Breast epithelium (tissue), 4 donors: ENCODE data around the gene CDCA7L. TPM values are rescaled to one million over a fixed set of nuclear protein-coding genes. Genes with fewer than 3 reads are reported as not detected.
"Not testable (repeated sequence)": the region's sequence is repeated elsewhere in the genome, so short reads cannot be mapped to it uniquely, and the experiment has no call there.

Experiments used
- DNase-seq, 2 donors: peaks; one replicate each; pipeline ENCODE4 v3.0.0-alpha.2; 2019; ENCODE audit warnings: low spot score in 2 of 2
- H3K27ac ChIP-seq, 2 donors: fragments of 200-600 bp; sonication (generic) in 1 of 2; one replicate each; pipeline ENCODE4 v1.5.1; 2016 to 2019; ENCODE audit warnings: mild to moderate bottlenecking in 1 of 2
- H3K27me3 ChIP-seq, 2 donors: fragments of 200-600 bp; sonication (generic) in 1 of 2; one replicate each; pipeline versions ENCODE4 v1.5.1 to v1.6.0; 2017 to 2019; ENCODE audit warnings: control low read depth in 1 of 2, mild to moderate bottlenecking in 1 of 2
- H3K36me3 ChIP-seq: fragments of 200-600 bp; one replicate; pipeline ENCODE4 v1.5.1; 2019
- H3K4me1 ChIP-seq, 2 donors: fragments of 200-600 bp; sonication (generic); one replicate each; pipeline ENCODE4 v1.5.1; 2016 to 2019; ENCODE audit warnings: control low read depth in 1 of 2
- H3K4me3 ChIP-seq, 3 donors: fragments of 200-600 bp; sonication (generic); 1 replicate in 2 of 3; 2 replicates in 1 of 3; pipeline ENCODE4 v1.5.1; 2016 to 2019; ENCODE audit warnings: mild to moderate bottlenecking in 3 of 3, moderate library complexity in 2 of 3
- H3K9me3 ChIP-seq, 2 donors: fragments of 200-600 bp; sonication (generic) in 1 of 2; one replicate each; pipeline ENCODE4 v1.5.1; 2016 to 2019; ENCODE audit warnings: control low read depth in 1 of 2
- POLR2A ChIP-seq: fragments of 450-650 bp; IDR thresholded peaks from one replicate; pipeline ENCODE4 v1.6.1; 2016; ENCODE audit warnings: antibody characterized with exemption, mild to moderate bottlenecking, moderate library complexity
- POLR2AphosphoS5 ChIP-seq, 3 donors: sonication (generic); formaldehyde crosslinking; IDR thresholded peaks; one replicate each; pipeline ENCODE4 v1.6.1; 2017; ENCODE audit warnings: antibody characterized with exemption in 3 of 3
- intact Hi-C: fragments of 100-400 bp; cut with DNase I; formaldehyde crosslinking; loops from one replicate; pipeline ENCODE4 v1.15.1; 2023; ENCODE audit warnings: low total_unique reads
- total RNA-seq, 3 donors: library from RNA; depleted of rRNA; stranded (reverse); fragments of >200 nt; gene quantifications; one replicate each; pipeline ENCODE4 v1.1.0, GENCODE V29; 2016
- TF ChIP-seq, protein P1 (sequence below), 3 donors: fragments of 450-650 bp; IDR thresholded peaks; one replicate each; pipeline ENCODE4 v1.5.1; 2016 to 2017; ENCODE audit warnings: antibody characterized with exemption in 3 of 3, mild to moderate bottlenecking in 3 of 3, moderate library complexity in 3 of 3

Gene CDCA7L
- total RNA-seq, 3 donors from 2014 or later = 11.2 to 42.1 (median 20.3) TPM

DNA sequence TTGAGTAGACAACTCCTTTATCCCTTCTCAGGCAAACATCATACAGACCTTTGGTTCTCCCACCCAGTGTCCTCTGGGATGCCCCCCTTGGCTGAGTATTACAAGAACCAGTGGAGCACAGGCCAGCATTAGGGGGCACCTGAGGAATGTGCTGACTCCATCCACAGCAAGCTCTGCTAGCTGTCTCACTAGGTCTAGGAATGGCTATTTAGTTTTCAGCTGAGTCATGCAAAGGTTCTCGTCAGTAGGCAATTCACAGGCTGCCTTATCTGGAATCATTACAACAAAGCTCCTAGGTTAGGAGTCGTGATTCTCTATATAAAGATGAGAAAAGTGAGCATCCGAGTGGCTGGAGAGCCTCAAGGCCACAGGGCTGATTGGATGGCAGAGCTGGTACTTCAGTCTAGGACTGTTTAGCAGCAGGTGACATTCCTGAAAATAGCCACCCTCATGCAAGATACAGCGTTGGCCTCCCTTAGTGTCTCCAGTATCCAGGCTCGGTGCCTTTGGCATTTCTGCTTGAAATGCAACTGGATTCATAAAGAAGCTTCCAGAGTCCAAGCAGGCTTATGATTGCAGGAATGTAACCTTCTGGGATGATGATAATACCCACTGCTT, 75.8 kb downstream of the CDCA7L start:
- no peak overlapping the region for H3K27ac ChIP-seq
- H3K36me3 ChIP-seq = no peaks in the 10 kb centered on the region
- H3K4me3 ChIP-seq = no peak overlapping the region
- TF ChIP-seq, protein P1, sequence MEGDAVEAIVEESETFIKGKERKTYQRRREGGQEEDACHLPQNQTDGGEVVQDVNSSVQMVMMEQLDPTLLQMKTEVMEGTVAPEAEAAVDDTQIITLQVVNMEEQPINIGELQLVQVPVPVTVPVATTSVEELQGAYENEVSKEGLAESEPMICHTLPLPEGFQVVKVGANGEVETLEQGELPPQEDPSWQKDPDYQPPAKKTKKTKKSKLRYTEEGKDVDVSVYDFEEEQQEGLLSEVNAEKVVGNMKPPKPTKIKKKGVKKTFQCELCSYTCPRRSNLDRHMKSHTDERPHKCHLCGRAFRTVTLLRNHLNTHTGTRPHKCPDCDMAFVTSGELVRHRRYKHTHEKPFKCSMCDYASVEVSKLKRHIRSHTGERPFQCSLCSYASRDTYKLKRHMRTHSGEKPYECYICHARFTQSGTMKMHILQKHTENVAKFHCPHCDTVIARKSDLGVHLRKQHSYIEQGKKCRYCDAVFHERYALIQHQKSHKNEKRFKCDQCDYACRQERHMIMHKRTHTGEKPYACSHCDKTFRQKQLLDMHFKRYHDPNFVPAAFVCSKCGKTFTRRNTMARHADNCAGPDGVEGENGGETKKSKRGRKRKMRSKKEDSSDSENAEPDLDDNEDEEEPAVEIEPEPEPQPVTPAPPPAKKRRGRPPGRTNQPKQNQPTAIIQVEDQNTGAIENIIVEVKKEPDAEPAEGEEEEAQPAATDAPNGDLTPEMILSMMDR (IDR thresholded peaks at IDR 0.05) = no peak
- TF ChIP-seq POLR2AphosphoS5 (IDR thresholded peaks at IDR 0.05) (no peak), POLR2A (no peak)
- no peaks in the 10 kb centered on the region for H3K27me3 ChIP-seq
- no peaks in the 10 kb centered on the region for H3K9me3 ChIP-seq
- intact Hi-C loops = no loop called here
- no peaks in the 10 kb centered on the region for H3K4me1 ChIP-seq
- DNase-seq = no peak

GRCh38 chr7:21868576-21868850, 77.2 kb downstream of the CDCA7L start:
- H3K4me1 ChIP-seq = no peaks in the 10 kb centered on the region
- no peaks in the 10 kb centered on the region for H3K27me3 ChIP-seq
- no peaks in the 10 kb centered on the region for H3K9me3 ChIP-seq
- H3K27ac ChIP-seq = no peak overlapping the region
- H3K4me3 ChIP-seq = no peak overlapping the region
- H3K36me3 ChIP-seq = no peaks in the 10 kb centered on the region
- intact Hi-C loops = no loop called here
- DNase-seq = no peak
- TF ChIP-seq, protein P1 (IDR thresholded peaks at IDR 0.05) = no peak
- TF ChIP-seq POLR2AphosphoS5 (IDR thresholded peaks at IDR 0.05) (no peak), POLR2A (no peak)

GRCh38 chr7:21867816-21868575, 77.7 kb downstream of the CDCA7L start:
- DNase-seq = no peak
- H3K9me3 ChIP-seq = no peaks in the 10 kb centered on the region
- H3K36me3 ChIP-seq = no peaks in the 10 kb centered on the region
- H3K4me3 ChIP-seq = no peak overlapping the region
- H3K27ac ChIP-seq = no peak overlapping the region
- no peak for TF ChIP-seq POLR2A
- TF ChIP-seq, protein P1 (IDR thresholded peaks at IDR 0.05) = no peak
- no peak for TF ChIP-seq POLR2AphosphoS5 (IDR thresholded peaks at IDR 0.05)
- intact Hi-C loops = no loop called here
- H3K4me1 ChIP-seq = no peaks in the 10 kb centered on the region
- H3K27me3 ChIP-seq = no peaks in the 10 kb centered on the region

- H3K36me3 ChIP-seq = no peaks in the 10 kb centered on the region
- H3K4me1 ChIP-seq = no peaks in the 10 kb centered on the region
- no peak for TF ChIP-seq POLR2AphosphoS5 (IDR thresholded peaks at IDR 0.05)
- no peak for TF ChIP-seq POLR2A
- TF ChIP-seq, protein P1 (IDR thresholded peaks at IDR 0.05) = no peak
- no peaks in the 10 kb centered on the region for H3K27me3 ChIP-seq
- intact Hi-C loops = no loop called here
- no peaks in the 10 kb centered on the region for H3K9me3 ChIP-seq
- H3K4me3 ChIP-seq = no peak overlapping the region
- DNase-seq = no peak
- H3K27ac ChIP-seq = no peak overlapping the region
Observed at GRCh38 chr7:21867226-21867625, 78.5 kb downstream of the CDCA7L start.

DNA sequence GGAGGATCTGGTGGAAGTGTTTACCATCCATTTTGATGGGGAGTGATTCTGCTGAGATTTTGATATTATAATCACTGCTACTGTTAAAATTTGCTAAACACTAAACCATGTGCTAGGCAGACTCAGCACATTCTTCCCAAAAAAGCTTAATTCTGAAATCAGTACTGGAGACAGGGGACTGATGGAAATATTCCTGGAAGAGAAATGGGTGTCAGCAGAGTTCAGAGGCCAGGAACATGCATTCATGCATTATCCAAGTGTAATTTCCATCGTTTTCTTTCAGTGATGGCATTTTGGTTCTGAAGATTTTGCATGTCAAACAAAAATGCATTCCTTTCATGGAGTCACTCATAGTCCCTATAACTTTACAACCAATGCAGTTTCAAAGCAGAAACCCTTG, 79.0 kb downstream of the CDCA7L start:
- no peaks in the 10 kb centered on the region for H3K4me1 ChIP-seq
- no peaks in the 10 kb centered on the region for H3K36me3 ChIP-seq
- H3K9me3 ChIP-seq = no peaks in the 10 kb centered on the region
- no peak for DNase-seq
- TF ChIP-seq POLR2AphosphoS5 (IDR thresholded peaks at IDR 0.05) = no peak
- TF ChIP-seq, protein P1 (IDR thresholded peaks at IDR 0.05) = no peak
- TF ChIP-seq POLR2A = no peak
- no peak overlapping the region for H3K4me3 ChIP-seq
- no peak overlapping the region for H3K27ac ChIP-seq
- intact Hi-C loops = no loop called here
- H3K27me3 ChIP-seq = no peaks in the 10 kb centered on the region

DNA sequence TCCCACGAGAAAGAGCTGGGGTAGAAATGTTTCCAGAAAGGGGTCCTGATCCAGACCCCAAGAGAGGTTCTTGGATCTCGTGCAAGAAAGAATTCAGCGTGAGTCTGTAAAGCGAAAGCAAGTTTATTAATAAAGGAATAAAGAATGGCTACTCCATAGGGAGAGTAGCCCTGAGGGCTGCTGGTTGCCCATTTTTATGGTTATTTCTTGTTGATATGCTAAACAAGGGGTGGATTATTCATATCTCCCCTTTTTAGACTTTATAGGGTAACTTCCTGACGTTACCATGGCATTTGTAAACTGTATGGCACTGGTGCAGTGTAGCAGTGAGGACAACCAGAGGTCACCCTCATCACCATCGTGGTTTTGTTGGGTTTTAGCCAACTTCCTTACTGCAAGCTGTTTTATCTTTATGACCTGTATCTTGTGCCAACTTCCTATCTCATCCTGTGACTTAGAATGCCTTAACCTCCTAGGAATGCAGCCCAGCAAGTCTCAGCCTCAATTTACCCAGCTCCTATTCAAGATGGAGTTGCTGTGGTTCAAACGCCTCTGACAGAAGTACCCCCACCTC, 80.0 kb downstream of the CDCA7L start:
- H3K36me3 ChIP-seq, H3K27ac ChIP-seq, H3K4me3 ChIP-seq, DNase-seq, intact Hi-C loops, H3K4me1 ChIP-seq, H3K27me3 ChIP-seq, H3K9me3 ChIP-seq: not testable (repeated sequence)
